ENCODE measurements around the gene PDE4A. TPM values are rescaled to one million over a fixed set of nuclear protein-coding genes. Genes with fewer than 3 reads are reported as not detected.
"Not testable (repeated sequence)": the region's sequence is repeated elsewhere in the genome, so short reads cannot be mapped to it uniquely, and the experiment has no call there.

The PDE4A gene
- total and polyA plus RNA-seq, 4 donors = 10.3 to 23.6 (median 12.8) TPM

- Histone ChIP-seq H3K9me3 (ENCODE audit: control insufficient read depth in 4 of 4, insufficient read depth in 3 of 4, low read length in 3 of 4) (no peaks in the 10 kb centered on the region), H3K36me3 (ENCODE audit: control insufficient read depth in 4 of 4, insufficient read depth in 4 of 4, low read length in 4 of 4) (peaks cover 0 to 26% (median 2%) of the 10 kb centered on the region in 4 donors), H3K9ac (ENCODE audit: insufficient read depth in 1 of 2, low read length in 2 of 2) (no peak overlapping the region), H3K27ac (ENCODE audit: low read depth in 1 of 2, low read length in 1 of 2) (no peak overlapping the region), H3K4me1 (ENCODE audit: control insufficient read depth in 5 of 5, insufficient read depth in 5 of 5, low read length in 5 of 5) (peaks cover 0 to 3% (median 0%) of the 10 kb centered on the region in 5 donors), H3K4me3 (no peak overlapping the region), H3K27me3 (ENCODE audit: control insufficient read depth in 3 of 3, insufficient read depth in 3 of 3, low read length in 2 of 3) (peaks cover 0 to 6% (median 4%) of the 10 kb centered on the region in 3 donors)
- DNase-seq (peak in 2 of 3 donors; percentile 19 to 38), ATAC-seq (ENCODE audit: insufficient read depth, low FRiP score) (no peak)
- TF ChIP-seq CTCF (IDR thresholded peaks at IDR 0.05; ENCODE audit: control extremely low read depth, extremely low read depth) = no peak
- 63 to 69% methylated on average over 21 to 25 of the region's 25 CpGs for WGBS, 2 donors
Measured at GRCh38 chr19:10452726-10453618, 32.6 kb downstream of the PDE4A start.

- DNase-seq (no peak), ATAC-seq (ENCODE audit: insufficient read depth, low FRiP score) (no peak)
- WGBS, 2 donors = 74 to 87% methylated on average over 4 of the region's 4 CpGs
- Histone ChIP-seq H3K4me1 (ENCODE audit: control insufficient read depth in 5 of 5, insufficient read depth in 5 of 5, low read length in 5 of 5) (peaks cover 0 to 3% (median 0%) of the 10 kb centered on the region in 5 donors), H3K27me3 (ENCODE audit: control insufficient read depth in 3 of 3, insufficient read depth in 3 of 3, low read length in 2 of 3) (peaks cover 0 to 6% (median 4%) of the 10 kb centered on the region in 3 donors), H3K27ac (ENCODE audit: low read depth in 1 of 2, low read length in 1 of 2) (no peak overlapping the region), H3K9me3 (ENCODE audit: control insufficient read depth in 4 of 4, insufficient read depth in 3 of 4, low read length in 3 of 4) (no peaks in the 10 kb centered on the region), H3K9ac (ENCODE audit: insufficient read depth in 1 of 2, low read length in 2 of 2) (no peak overlapping the region), H3K36me3 (ENCODE audit: control insufficient read depth in 4 of 4, insufficient read depth in 4 of 4, low read length in 4 of 4) (peaks cover 0 to 27% (median 3%) of the 10 kb centered on the region in 4 donors), H3K4me3 (no peak overlapping the region)
- no peak for TF ChIP-seq CTCF (IDR thresholded peaks at IDR 0.05; ENCODE audit: control extremely low read depth, extremely low read depth)
Measured at GRCh38 chr19:10453852-10454251, 33.5 kb downstream of the PDE4A start.

- no peak overlapping the region for H3K4me3 ChIP-seq
- no peaks in the 10 kb centered on the region for H3K9me3 ChIP-seq (ENCODE audit: control insufficient read depth in 4 of 4, insufficient read depth in 3 of 4, low read length in 3 of 4)
- peaks cover 0 to 3% (median 0%) of the 10 kb centered on the region in 5 donors for H3K4me1 ChIP-seq (ENCODE audit: control insufficient read depth in 5 of 5, insufficient read depth in 5 of 5, low read length in 5 of 5)
- no peak overlapping the region for H3K9ac ChIP-seq (ENCODE audit: insufficient read depth in 1 of 2, low read length in 2 of 2)
- peaks cover 0 to 6% (median 4%) of the 10 kb centered on the region in 3 donors for H3K27me3 ChIP-seq (ENCODE audit: control insufficient read depth in 3 of 3, insufficient read depth in 3 of 3, low read length in 2 of 3)
- peaks cover 0 to 25% (median 3%) of the 10 kb centered on the region in 4 donors for H3K36me3 ChIP-seq (ENCODE audit: control insufficient read depth in 4 of 4, insufficient read depth in 4 of 4, low read length in 4 of 4)
- no peak overlapping the region for H3K27ac ChIP-seq (ENCODE audit: low read depth in 1 of 2, low read length in 1 of 2)
- WGBS, 2 donors = 32 to 65% methylated on average over 5 of the region's 5 CpGs
- no peak for TF ChIP-seq CTCF (IDR thresholded peaks at IDR 0.05; ENCODE audit: control extremely low read depth, extremely low read depth)
- ATAC-seq (ENCODE audit: insufficient read depth, low FRiP score) (no peak), DNase-seq (peak in 1 of 3 donors; percentile 39)
Measured at GRCh38 chr19:10454267-10454666, 33.9 kb downstream of the PDE4A start.

DNA sequence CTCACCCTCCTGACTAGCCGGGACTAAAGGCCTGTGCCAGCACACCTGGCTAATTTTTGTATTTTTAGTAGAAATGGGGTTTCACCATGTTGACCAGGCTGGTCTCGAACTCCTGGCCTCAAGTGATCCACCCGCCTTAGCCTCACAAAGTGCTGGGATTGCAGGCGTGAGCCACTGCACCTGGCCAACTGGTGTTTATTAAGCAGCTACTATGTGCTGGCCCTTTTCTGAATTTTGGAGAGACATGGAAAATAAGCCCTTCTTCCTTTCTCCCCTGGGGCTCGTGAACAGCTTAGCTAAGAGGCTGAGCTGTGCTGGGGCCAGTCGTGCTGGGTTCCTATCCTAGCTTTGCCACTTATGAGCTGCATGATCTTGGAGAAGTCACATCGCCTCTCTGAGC lies 38.4 kb downstream of the PDE4A start:
- H3K27me3 ChIP-seq (ENCODE audit: control insufficient read depth in 3 of 3, insufficient read depth in 3 of 3, low read length in 2 of 3); H3K9ac ChIP-seq (ENCODE audit: insufficient read depth in 1 of 2, low read length in 2 of 2); DNase-seq; ATAC-seq (ENCODE audit: insufficient read depth, low FRiP score); H3K4me1 ChIP-seq (ENCODE audit: control insufficient read depth in 5 of 5, insufficient read depth in 5 of 5, low read length in 5 of 5); H3K27ac ChIP-seq (ENCODE audit: low read depth in 1 of 2, low read length in 1 of 2); H3K4me3 ChIP-seq; H3K9me3 ChIP-seq (ENCODE audit: control insufficient read depth in 4 of 4, insufficient read depth in 3 of 4, low read length in 3 of 4): not testable (repeated sequence)
- 92% methylated on average over 7 of the region's 7 CpGs for WGBS, 2 donors
- peaks cover 0 to 21% (median 2%) of the 10 kb centered on the region in 4 donors for H3K36me3 ChIP-seq (ENCODE audit: control insufficient read depth in 4 of 4, insufficient read depth in 4 of 4, low read length in 4 of 4)

Data from lung (tissue), 12 donors.